ENCODE data around the gene KIF13A. TPM values are rescaled to one million over a fixed set of nuclear protein-coding genes. Genes with fewer than 3 reads are reported as not detected.
A peak's percentile ranks its signal among the peaks of the same experiment; 100 is the strongest.

The KIF13A gene
- total and polyA plus RNA-seq, 9 of the 15 experiments (the other 6 are each of a cell fraction or from before 2014, with no cell fraction given), result 3.6 to 44.3 (median 29.7) TPM

GRCh38 chr6:17729223-17730077 is 258.0 kb downstream of the KIF13A start (continued):
- TF ChIP-seq XRCC5 (IDR thresholded peaks at IDR 0.05; ENCODE audit: low read depth, low read length) (no peak), PML (IDR thresholded peaks at IDR 0.05; ENCODE audit: low read length) (no peak), FOXK1 (CRISPR knock-in tag; IDR thresholded peaks at IDR 0.05; ENCODE audit: borderline replicate concordance) (no peak), TBP (optimal IDR thresholded peaks at IDR 0.05; ENCODE audit: low read depth, low read length) (no peak), HOMEZ (CRISPR knock-in tag; IDR thresholded peaks at IDR 0.05) (no peak), MTA2 (IDR thresholded peaks at IDR 0.05; ENCODE audit: low read depth) (no peak), YY1 (IDR thresholded peaks at IDR 0.05; ENCODE audit: borderline replicate concordance in 1 of 3, control insufficient read depth in 1 of 3, extremely low read depth in 1 of 3, insufficient read depth in 3 of 3, insufficient read length in 1 of 3, insufficient replicate concordance in 2 of 3, low read depth in 1 of 3, low read length in 2 of 3) (no peak), PREB (CRISPR knock-in tag; IDR thresholded peaks at IDR 0.05) (no peak), NCOA2 (IDR thresholded peaks at IDR 0.05; ENCODE audit: partially characterized antibody in 2 of 2) (no peak), HEY1 (CRISPR knock-in tag; IDR thresholded peaks at IDR 0.05; ENCODE audit: borderline replicate concordance) (no peak), THRB (CRISPR knock-in tag; conservative IDR thresholded peaks at IDR 0.05) (no peak), PURB (CRISPR knock-in tag; IDR thresholded peaks at IDR 0.05; ENCODE audit: low read depth) (no peak), POLR3A (IDR thresholded peaks at IDR 0.05; ENCODE audit: borderline replicate concordance, extremely low read depth, insufficient read depth, insufficient read length) (no peak), MNT (conservative IDR thresholded peaks at IDR 0.05) (peak in 1 of 2 experiments; percentile 14; a peak in 1 of 4 replicates), ZNF518B (CRISPR knock-in tag; IDR thresholded peaks at IDR 0.05) (no peak), CEBPB (tag; IDR thresholded peaks at IDR 0.05) (peak; percentile 39; the same call in 1 of the 2 replicates)
